Adrenal gland (tissue), 5 donors: ENCODE results near the gene BIRC3.

Source experiments
- POLR2A ChIP-seq, 2 donors: fragments of 450-650 bp; IDR thresholded peaks; one replicate each; pipeline ENCODE4 v1.6.1; 2017; ENCODE audit warnings: antibody characterized with exemption in 2 of 2, mild to moderate bottlenecking in 2 of 2, moderate library complexity in 1 of 2
- TF ChIP-seq, protein P1 (sequence below), 6 experiments: fragments of 450-650 bp in 4 of 6; fragments of 200-600 bp in 2 of 6; sonication (generic) in 1 of 6; IDR thresholded peaks; 1 replicate in 5 of 6; 2 replicates in 1 of 6; pipeline versions ENCODE4 v1.5.1 to v1.8.0; 2016 to 2021; ENCODE audit warnings: antibody characterized with exemption in 6 of 6, mild to moderate bottlenecking in 2 of 6, moderate library complexity in 1 of 6
- donor health status: DM: no; HTN: no; CAD: no.

DNA sequence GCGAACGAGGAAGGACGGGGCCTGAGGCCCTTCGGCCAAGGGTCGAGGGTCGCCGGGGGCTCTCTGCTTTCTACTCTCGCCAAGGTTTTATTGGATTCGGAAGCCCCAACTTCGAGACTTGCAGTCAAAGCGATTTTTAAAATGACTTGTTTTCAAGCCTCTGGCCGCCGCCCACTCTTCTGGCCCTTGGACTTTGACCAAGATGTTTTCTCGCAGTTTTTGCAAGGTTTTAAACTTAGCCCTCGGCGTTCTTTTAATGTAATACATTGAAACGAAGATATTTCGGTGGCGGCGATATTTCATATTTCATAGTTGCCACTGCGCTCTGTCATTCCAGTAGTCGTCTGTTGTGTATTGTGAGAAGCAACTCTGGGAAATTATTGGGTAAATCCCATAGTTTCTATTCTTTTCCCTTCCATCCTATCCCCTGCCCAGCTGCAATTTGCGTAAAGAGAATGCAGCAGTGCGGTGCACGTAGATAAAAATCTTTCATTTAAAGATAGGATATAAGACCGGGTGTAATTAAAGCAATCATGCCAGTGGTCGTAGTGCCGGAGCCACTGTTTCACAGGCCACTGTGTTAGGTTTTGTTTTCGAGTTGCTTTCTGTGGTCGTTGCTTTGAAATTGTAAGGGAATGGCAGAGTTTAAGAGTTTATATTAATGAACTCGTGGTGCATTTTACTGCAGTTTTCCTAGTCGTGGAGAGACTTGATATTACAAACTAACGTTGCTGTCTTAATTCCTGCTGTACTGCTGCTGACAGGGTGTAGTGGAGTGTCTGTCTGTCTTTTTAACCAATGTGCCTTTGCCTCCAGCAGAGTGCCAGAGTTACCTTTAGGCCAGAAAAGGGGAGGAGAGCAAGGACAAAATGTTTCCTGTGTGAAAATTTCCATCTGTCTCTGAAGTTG is 30.4 kb downstream of the BIRC3 start:
- TF ChIP-seq, protein P1, sequence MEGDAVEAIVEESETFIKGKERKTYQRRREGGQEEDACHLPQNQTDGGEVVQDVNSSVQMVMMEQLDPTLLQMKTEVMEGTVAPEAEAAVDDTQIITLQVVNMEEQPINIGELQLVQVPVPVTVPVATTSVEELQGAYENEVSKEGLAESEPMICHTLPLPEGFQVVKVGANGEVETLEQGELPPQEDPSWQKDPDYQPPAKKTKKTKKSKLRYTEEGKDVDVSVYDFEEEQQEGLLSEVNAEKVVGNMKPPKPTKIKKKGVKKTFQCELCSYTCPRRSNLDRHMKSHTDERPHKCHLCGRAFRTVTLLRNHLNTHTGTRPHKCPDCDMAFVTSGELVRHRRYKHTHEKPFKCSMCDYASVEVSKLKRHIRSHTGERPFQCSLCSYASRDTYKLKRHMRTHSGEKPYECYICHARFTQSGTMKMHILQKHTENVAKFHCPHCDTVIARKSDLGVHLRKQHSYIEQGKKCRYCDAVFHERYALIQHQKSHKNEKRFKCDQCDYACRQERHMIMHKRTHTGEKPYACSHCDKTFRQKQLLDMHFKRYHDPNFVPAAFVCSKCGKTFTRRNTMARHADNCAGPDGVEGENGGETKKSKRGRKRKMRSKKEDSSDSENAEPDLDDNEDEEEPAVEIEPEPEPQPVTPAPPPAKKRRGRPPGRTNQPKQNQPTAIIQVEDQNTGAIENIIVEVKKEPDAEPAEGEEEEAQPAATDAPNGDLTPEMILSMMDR (IDR thresholded peaks at IDR 0.05) = no peak
- peak in 1 of 2 donors; percentile 58 for TF ChIP-seq POLR2A (IDR thresholded peaks at IDR 0.05)
